K562 (cell line): ENCODE measurements around the gene SPRYD7. TPM values are rescaled to one million over a fixed set of nuclear protein-coding genes. Genes with fewer than 3 reads are reported as not detected.
A peak's percentile ranks its signal among the peaks of the same experiment; 100 is the strongest.

Experiments used
- CREM ChIP-seq: IDR thresholded peaks from 2 replicates; pipeline ENCODE4 v1.6.1; 2014; ENCODE audit warnings: antibody characterized with exemption, low read depth
- EP400 ChIP-seq: fragments of 450-650 bp; IDR thresholded peaks from 2 replicates; pipeline ENCODE4 v1.6.1; 2017; ENCODE audit warnings: antibody characterized with exemption, mild to moderate bottlenecking, moderate library complexity
- FOSL1 ChIP-seq: fragments of 200-800 bp; sonication (Bioruptor generic); conservative IDR thresholded peaks from 2 replicates; pipeline ENCODE4 v1.6.1; 2016; ENCODE audit warnings: missing genetic modification characterization, missing compliant biosample characterization
- GABPB1 ChIP-seq: sonication (generic); formaldehyde crosslinking; IDR thresholded peaks from 2 replicates; pipeline ENCODE4 v1.8.0; 2022; ENCODE audit warnings: mild to moderate bottlenecking, missing genetic modification reagents
- GATAD2A ChIP-seq: fragments of 450-650 bp; IDR thresholded peaks from 2 replicates; pipeline ENCODE4 v1.6.1; 2017
- ILF3 ChIP-seq: fragments of 450-650 bp; IDR thresholded peaks from 2 replicates; pipeline ENCODE4 v1.6.1; 2018; ENCODE audit warnings: antibody characterized with exemption, mild to moderate bottlenecking, moderate library complexity, borderline replicate concordance
- MXI1 ChIP-seq: IDR thresholded peaks from 2 replicates; pipeline ENCODE4 v1.6.1; 2011; ENCODE audit warnings: low read depth, mild to moderate bottlenecking, improper control_type of control experiment, low read length
- MYBL2 ChIP-seq, 2 experiments: fragments of 450-650 bp in 1 of 2; sonication (generic) in 1 of 2; formaldehyde crosslinking in 1 of 2; IDR thresholded peaks; 2 replicates each; pipeline versions ENCODE4 v1.6.1 to v1.8.1; 2017 to 2022; ENCODE audit warnings: borderline replicate concordance in 1 of 2, inconsistent platforms in 1 of 2, low read depth in 1 of 2, mild to moderate bottlenecking in 1 of 2, missing genetic modification reagents in 1 of 2, moderate library complexity in 1 of 2
- PCBP1 ChIP-seq: fragments of 200-400 bp; formaldehyde crosslinking; IDR thresholded peaks from 2 replicates; pipeline ENCODE4 v1.6.1; 2018; ENCODE audit warnings: mild to moderate bottlenecking, low read depth, low read length; ENCODE audit not compliant: poor library complexity, severe bottlenecking
- POLR2B ChIP-seq: fragments of 450-650 bp; IDR thresholded peaks from 2 replicates; pipeline ENCODE4 v1.6.1; 2018; ENCODE audit warnings: low read depth; ENCODE audit not compliant: partially characterized antibody
- SAFB2 ChIP-seq: fragments of 200-400 bp; formaldehyde crosslinking; IDR thresholded peaks from 2 replicates; pipeline ENCODE4 v1.6.1; 2018; ENCODE audit warnings: borderline replicate concordance, low read length, low read depth, moderate library complexity; ENCODE audit not compliant: severe bottlenecking
- SIN3A ChIP-seq, 2 experiments: fragments of 150-350 bp in 1 of 2; IDR thresholded peaks; 2 replicates each; pipeline ENCODE4 v1.6.1; 2011 to 2016; ENCODE audit warnings: borderline replicate concordance in 2 of 2, low read depth in 2 of 2, low read length in 2 of 2, mild to moderate bottlenecking in 2 of 2, moderate library complexity in 2 of 2; ENCODE audit not compliant: control insufficient read depth in 1 of 2
- SP2 ChIP-seq: IDR thresholded peaks from 2 replicates; pipeline ENCODE4 v1.6.1; 2011; ENCODE audit warnings: mild to moderate bottlenecking, low read depth, low read length, moderate library complexity; ENCODE audit not compliant: poor library complexity, severe bottlenecking; ENCODE audit errors: extremely low read depth
- YY1 ChIP-seq, 3 experiments: IDR thresholded peaks; 2 replicates each; pipeline ENCODE4 v1.6.1; 2011; ENCODE audit warnings: low read length in 2 of 3, mild to moderate bottlenecking in 2 of 3, moderate library complexity in 2 of 3, borderline replicate concordance in 1 of 3, control low read depth in 1 of 3, low read depth in 1 of 3; ENCODE audit not compliant: insufficient read depth in 3 of 3, insufficient replicate concordance in 2 of 3, control insufficient read depth in 1 of 3, insufficient read length in 1 of 3; ENCODE audit errors: extremely low read depth in 1 of 3
- ZC3H4 ChIP-seq: sonication (generic); formaldehyde crosslinking; IDR thresholded peaks from 2 replicates; pipeline ENCODE4 v1.9.0; 2021; ENCODE audit warnings: missing genetic modification reagents, borderline replicate concordance
- ZFX ChIP-seq: sonication (generic); formaldehyde crosslinking; IDR thresholded peaks from 2 replicates; pipeline ENCODE4 v1.8.0; 2022; ENCODE audit warnings: mild to moderate bottlenecking, missing genetic modification reagents, moderate library complexity
- ZNF263 ChIP-seq: sonication (generic); formaldehyde crosslinking; IDR thresholded peaks from 2 replicates; pipeline ENCODE4 v1.8.0; 2022; ENCODE audit warnings: mild to moderate bottlenecking, missing genetic modification reagents, borderline replicate concordance
- ZNF511 ChIP-seq: sonication (generic); formaldehyde crosslinking; IDR thresholded peaks from 2 replicates; pipeline ENCODE4 v1.8.0; 2022; ENCODE audit warnings: mild to moderate bottlenecking, missing genetic modification reagents
- polyA plus RNA-seq, 8 experiments: library from polyadenylated mRNA; depleted of rRNA in 4 of 8; stranded (reverse) in 5 of 8; unstranded in 3 of 8; fragments of >200 nt; fragmentation: Nextera tagmentation in 2 of 8; fragmentation: Illumina TruSeq in 1 of 8; extraction: Ambion mirVana in 2 of 8; extraction: Trizol in 1 of 8; gene quantifications; 2 replicates each; pipeline versions ENCODE4 v1.2.1 to v1.2.3, GENCODE V29; 2011 to 2014; ENCODE audit warnings: inconsistent platforms in 1 of 8, missing spikeins in 1 of 8
- total RNA-seq, 7 experiments: library from RNA; depleted of rRNA in 6 of 7; stranded (reverse); fragments of >200 nt in 6 of 7; fragmentation: Illumina TruSeq in 2 of 7; extraction: Trizol in 2 of 7; gene quantifications; 2 replicates each; pipeline versions ENCODE4 v1.2.1 to v1.2.3, GENCODE V29; 2011 to 2021; ENCODE audit warnings: low replicate concordance in 1 of 7
- TF ChIP-seq, protein P1 (sequence below): fragments of 450-650 bp; IDR thresholded peaks from 2 replicates; pipeline ENCODE4 v1.6.1; 2016; ENCODE audit warnings: mild to moderate bottlenecking
- TF ChIP-seq, protein P2 (sequence below), 2 experiments: fragments of 200-800 bp in 1 of 2; sonication (Bioruptor generic) in 1 of 2; sonication (generic) in 1 of 2; formaldehyde crosslinking in 1 of 2; IDR thresholded peaks in 1 of 2; conservative IDR thresholded peaks in 1 of 2; 2 replicates each; pipeline versions ENCODE4 v1.5.0 to v1.6.1; 2016 to 2020; ENCODE audit warnings: missing compliant biosample characterization in 1 of 2, missing genetic modification characterization in 1 of 2, missing genetic modification reagents in 1 of 2

Gene SPRYD7
- total and polyA plus RNA-seq, 9 of the 15 experiments (the other 6 are each of a cell fraction or from before 2014, with no cell fraction given) = 4.3 to 11.0 (median 7.9) TPM

DNA sequence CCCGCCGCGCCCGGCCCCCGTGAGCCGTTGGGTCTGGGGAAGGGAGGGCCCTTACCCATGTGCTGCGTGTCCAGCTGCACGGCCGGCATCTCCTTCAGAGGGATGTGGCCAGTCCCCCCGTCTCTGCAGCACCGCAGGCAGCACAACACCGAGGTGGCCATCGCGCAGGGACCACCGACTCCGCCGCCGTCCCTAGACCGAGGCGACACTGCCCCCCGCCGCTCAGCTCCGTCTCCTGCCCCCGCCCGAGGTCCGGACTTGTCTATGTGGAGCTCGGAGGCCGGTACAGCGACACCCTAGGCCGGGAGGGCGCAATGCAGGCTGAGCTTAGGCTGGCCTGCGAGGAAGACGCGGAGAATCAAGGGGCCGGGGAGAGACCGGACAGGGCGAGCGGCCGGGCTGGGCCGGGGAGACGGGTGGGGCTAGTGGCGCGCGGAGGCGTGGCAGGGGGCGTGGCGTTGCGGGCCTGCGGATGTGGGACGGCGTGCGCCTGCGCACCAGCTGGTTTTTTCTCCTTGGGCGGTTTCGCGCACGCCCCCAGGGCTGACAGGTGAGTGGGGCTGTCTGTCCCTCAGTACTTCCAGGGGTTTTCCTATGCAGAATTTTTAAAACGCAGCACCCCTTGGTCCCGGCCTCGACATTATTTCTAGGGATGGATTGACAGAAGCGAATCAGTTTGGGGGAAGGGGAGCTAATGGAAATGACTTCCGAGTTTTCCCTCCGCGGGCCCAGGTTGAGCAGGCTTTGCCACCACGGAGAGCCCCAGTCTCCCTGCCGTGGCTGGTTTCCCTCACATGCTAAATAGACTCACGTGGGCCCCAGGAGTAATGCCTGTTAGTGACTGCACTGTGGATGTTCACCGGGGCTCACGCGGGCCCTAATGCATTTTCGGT lies at the start of gene SPRYD7 (continued):
- no peak for TF ChIP-seq FOSL1 (tag)
- TF ChIP-seq GABPB1 = peak; percentile 74; the same call in 1 of the 2 replicates
- peak; percentile 64 for TF ChIP-seq MYBL2 (IDR thresholded peaks at IDR 0.05; ENCODE audit: low read depth)
- no peak for TF ChIP-seq MYBL2 (CRISPR knock-in tag; IDR thresholded peaks at IDR 0.05; ENCODE audit: borderline replicate concordance)
- 0 out of 2 replicates have a peak, but pooled peaks have one; percentile 31 for TF ChIP-seq GATAD2A
- TF ChIP-seq, protein P1, sequence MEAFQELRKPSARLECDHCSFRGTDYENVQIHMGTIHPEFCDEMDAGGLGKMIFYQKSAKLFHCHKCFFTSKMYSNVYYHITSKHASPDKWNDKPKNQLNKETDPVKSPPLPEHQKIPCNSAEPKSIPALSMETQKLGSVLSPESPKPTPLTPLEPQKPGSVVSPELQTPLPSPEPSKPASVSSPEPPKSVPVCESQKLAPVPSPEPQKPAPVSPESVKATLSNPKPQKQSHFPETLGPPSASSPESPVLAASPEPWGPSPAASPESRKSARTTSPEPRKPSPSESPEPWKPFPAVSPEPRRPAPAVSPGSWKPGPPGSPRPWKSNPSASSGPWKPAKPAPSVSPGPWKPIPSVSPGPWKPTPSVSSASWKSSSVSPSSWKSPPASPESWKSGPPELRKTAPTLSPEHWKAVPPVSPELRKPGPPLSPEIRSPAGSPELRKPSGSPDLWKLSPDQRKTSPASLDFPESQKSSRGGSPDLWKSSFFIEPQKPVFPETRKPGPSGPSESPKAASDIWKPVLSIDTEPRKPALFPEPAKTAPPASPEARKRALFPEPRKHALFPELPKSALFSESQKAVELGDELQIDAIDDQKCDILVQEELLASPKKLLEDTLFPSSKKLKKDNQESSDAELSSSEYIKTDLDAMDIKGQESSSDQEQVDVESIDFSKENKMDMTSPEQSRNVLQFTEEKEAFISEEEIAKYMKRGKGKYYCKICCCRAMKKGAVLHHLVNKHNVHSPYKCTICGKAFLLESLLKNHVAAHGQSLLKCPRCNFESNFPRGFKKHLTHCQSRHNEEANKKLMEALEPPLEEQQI = peak; percentile 99
- peak; percentile 52 for TF ChIP-seq POLR2B
- peak; percentile 48 for TF ChIP-seq PCBP1
- peak; percentile 60 for TF ChIP-seq CREM
- no peak for TF ChIP-seq ZC3H4 (CRISPR knock-in tag)
- peak; percentile 81 for TF ChIP-seq ZFX (CRISPR knock-in tag)
- TF ChIP-seq ILF3 = no peak
- TF ChIP-seq YY1 (IDR thresholded peaks at IDR 0.05; ENCODE audit: borderline replicate concordance in 1 of 3, control insufficient read depth in 1 of 3, extremely low read depth in 1 of 3, insufficient read depth in 3 of 3, insufficient read length in 1 of 3, insufficient replicate concordance in 2 of 3, low read depth in 1 of 3, low read length in 2 of 3) = peak in 2 of 3 experiments; percentile 45 to 68
- TF ChIP-seq, protein P2, sequence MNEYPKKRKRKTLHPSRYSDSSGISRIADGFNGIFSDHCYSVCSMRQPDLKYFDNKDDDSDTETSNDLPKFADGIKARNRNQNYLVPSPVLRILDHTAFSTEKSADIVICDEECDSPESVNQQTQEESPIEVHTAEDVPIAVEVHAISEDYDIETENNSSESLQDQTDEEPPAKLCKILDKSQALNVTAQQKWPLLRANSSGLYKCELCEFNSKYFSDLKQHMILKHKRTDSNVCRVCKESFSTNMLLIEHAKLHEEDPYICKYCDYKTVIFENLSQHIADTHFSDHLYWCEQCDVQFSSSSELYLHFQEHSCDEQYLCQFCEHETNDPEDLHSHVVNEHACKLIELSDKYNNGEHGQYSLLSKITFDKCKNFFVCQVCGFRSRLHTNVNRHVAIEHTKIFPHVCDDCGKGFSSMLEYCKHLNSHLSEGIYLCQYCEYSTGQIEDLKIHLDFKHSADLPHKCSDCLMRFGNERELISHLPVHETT (CRISPR knock-in tag; conservative IDR thresholded peaks at IDR 0.05 in 1 of 2, IDR thresholded peaks at IDR 0.05 in 1 of 2) = no peak
- peak; percentile 84 for TF ChIP-seq EP400
- TF ChIP-seq SP2 = peak; percentile 74
- TF ChIP-seq ZNF263 (CRISPR knock-in tag) = 0 out of 2 replicates have a peak, but pooled peaks have one; percentile 22
- no peak for TF ChIP-seq SAFB2
- peak; percentile 46; the same call in 1 of the 2 replicates for TF ChIP-seq MXI1
- TF ChIP-seq ZNF511 (CRISPR knock-in tag) = peak; percentile 10; the same call in 1 of the 2 replicates
- TF ChIP-seq SIN3A (IDR thresholded peaks at IDR 0.05; ENCODE audit: borderline replicate concordance in 2 of 2, control insufficient read depth in 1 of 2, low read depth in 2 of 2, low read length in 2 of 2) = peak in 1 of 2 experiments; percentile 57; a peak in 1 of 4 replicates
